Pulmonary artery endothelial cell (primary cell): ENCODE measurements around the gene DGKZ. TPM values are rescaled to one million over a fixed set of nuclear protein-coding genes. Genes with fewer than 3 reads are reported as not detected.

Experiments
- DNase-seq: peaks from one replicate; pipeline ENCODE4 v3.0.0-alpha.2; 2011; ENCODE audit warnings: low read depth, low spot score
- total RNA-seq: library from RNA; depleted of rRNA; stranded (reverse); fragments of >200 nt; gene quantifications from 2 replicates; pipeline ENCODE4 v1.2.3, GENCODE V29; 2014

DGKZ gene
- total RNA-seq, 1 donor from 2014 or later, result 63.3 TPM

DNA sequence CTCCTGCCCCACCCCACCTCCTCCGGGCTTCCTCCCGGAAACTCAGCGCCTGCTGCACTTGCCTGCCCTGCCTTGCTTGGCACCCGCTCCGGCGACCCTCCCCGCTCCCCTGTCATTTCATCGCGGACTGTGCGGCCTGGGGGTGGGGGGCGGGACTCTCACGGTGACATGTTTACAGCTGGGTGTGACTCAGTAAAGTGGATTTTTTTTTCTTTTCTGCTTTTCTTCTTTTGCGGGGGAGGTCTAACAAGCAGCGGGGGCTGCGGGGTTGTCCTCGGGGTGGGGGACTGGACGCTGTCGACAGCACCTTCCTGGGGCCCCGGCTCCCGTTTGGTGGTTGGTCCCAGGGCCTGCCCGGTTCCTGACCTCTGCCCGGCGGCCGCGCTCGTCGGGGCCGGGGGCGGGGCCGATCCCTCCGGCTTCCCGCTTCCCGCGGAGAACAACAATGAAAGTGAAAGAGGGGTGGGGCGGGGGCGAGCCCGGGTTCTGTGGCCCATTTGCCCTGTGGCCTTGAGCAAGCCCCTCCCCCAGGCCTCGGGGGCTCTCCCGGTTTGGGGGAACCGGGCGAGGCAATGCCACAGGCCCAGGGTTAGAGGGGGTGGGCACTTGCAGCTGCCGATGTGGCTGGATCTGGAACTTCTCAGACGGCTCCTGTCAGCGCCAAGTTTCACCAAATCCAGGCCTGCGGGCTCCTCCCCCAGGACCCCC, 33.2 kb downstream of the DGKZ start:
- DNase-seq, result no peak

DNA sequence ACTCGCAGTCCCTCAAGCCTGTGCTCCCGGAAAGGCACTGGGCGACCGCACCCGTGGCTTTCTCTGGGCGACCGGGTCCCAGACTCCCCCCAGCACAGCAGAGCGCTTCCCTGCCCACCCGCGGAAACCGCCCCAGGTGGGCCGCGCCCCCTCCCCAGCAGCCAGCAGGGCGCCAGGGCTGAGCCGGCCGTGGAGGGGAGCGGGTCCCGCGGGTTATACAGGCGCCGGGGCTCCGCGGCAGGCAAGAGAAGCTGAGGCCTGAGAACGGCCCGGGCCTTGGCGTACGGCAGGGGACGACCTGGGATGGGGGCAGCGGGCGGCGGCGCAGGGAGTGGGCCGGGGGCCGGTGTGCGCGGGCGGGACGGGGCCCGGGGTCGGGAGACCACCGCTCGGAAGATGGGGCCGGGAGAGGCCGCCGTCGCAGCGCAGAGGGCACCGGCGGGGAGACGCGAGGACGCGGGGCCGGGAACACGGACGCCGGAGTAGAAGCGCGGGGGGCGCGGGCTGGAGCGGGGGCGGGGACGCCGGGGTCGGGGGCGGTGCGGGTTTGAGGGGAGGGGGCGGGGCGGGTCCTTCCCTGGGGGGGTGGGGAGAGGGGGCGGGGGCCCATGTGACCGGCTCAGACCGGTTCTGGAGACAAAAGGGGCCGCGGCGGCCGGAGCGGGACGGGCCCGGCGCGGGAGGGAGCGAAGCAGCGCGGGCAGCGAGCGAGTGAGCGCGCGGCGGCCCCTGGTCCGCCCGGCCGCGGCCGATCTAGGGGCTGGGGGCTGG, 34.0 kb downstream of the DGKZ start, which contains the start of gene MDK:
Gene MDK (plus strand): TSS at position 622 of the 771 bp plus-strand sequence. CDS start 389 bp downstream, outside the sequence.
- DNase-seq, result no peak

DNA sequence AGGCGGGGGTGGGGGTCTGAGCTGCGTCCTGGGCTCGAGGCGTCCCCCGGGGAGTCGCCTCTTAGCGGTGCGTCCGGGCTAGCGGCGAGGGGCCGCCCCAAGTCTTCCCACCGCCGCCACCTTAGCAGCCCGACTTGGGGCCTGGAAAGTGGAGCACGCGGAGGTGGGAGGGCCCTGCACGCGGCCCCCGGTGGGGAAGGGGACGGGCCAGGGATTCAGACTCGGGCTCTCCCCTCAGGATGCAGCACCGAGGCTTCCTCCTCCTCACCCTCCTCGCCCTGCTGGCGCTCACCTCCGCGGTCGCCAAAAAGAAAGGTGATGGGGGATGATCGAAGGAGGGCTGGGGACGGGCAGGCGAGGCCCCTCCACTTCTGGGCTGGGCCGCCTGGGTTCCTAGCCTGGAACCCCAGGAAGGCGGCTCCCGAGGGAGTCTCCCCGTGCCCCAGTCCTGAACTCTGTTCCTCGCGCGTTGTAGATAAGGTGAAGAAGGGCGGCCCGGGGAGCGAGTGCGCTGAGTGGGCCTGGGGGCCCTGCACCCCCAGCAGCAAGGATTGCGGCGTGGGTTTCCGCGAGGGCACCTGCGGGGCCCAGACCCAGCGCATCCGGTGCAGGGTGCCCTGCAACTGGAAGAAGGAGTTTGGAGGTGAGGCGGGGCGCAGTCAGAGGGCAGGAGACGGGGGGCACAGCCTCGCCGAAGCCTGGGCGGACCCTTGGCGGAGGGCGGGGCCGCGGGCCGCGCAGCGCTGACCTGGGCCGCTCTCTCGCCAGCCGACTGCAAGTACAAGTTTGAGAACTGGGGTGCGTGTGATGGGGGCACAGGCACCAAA, 34.8 kb downstream of the DGKZ start:
- DNase-seq, result no peak

DNA sequence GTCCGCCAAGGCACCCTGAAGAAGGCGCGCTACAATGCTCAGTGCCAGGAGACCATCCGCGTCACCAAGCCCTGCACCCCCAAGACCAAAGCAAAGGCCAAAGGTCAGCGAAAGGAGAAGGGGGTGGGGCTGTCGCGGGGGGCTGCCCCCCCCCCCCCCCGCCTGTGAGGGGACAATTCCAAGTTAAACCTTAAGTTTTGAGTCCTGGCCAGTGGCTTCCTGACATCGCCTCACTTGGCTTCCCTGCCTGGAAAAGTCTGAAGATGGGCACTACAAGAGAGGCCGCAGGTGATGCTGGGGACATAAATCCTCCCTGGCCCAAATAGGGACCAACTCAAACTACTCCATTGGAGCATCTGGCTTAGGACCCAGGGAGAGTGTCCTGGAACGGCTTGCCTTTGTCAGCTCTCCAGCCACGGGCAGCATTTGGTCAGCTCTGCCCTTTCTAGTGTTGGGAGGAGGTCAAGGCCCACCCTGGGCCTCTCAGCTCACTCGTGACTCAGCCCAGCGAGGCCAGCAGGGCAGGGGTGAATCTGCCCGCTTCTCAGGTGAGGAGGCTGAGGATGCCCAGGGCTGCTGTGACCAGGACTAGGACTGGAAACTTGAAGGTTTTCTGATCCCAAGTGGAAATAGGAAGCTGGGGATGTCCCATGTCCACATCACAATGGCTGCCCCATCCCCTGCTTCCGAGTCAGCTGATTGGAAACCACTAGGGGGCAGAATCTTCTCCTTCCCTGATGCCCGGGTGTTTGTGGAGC, 35.6 kb downstream of the DGKZ start:
- no peak for DNase-seq

DNA sequence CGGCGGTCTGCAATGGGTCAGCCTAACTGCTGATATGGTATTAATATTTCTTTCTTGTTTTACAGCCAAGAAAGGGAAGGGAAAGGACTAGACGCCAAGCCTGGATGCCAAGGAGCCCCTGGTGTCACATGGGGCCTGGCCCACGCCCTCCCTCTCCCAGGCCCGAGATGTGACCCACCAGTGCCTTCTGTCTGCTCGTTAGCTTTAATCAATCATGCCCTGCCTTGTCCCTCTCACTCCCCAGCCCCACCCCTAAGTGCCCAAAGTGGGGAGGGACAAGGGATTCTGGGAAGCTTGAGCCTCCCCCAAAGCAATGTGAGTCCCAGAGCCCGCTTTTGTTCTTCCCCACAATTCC, 36.1 kb downstream of the DGKZ start:
- no peak for DNase-seq

DNA sequence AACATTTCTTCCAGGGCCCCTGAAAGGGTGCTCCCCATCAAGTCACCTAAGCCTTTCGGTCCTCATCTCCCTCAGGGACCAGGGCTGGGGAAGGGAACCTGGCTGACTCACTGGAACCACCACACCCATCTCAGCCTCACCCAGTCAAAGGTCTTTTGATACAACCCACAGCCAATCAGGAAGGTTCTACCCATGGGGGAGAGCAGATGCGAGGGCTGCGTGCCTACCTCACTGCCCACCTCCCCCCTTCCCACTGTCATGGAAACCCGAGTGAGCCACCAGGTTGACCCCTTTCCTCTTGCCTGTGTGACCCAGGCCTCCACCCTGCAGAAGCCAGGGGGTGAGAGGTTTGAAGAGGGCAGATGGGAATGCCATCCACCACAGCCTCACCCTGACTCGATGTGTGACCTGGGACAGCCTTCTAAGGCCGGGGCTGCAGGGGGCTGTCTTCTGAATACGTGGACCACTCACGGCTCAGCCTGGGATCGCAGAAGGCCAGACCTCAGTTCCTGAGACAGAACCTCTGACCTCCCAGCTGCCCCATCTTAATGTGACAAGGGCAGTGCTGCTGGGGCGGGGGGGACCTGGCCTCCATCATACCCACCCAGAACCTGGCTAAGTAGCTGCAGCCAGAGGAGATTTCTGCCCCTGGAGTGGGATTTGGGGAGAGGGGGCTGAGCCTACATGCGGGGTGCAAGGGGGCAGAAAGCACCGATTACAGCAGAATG, 36.9 kb downstream of the DGKZ start:
- no peak for DNase-seq

DNA sequence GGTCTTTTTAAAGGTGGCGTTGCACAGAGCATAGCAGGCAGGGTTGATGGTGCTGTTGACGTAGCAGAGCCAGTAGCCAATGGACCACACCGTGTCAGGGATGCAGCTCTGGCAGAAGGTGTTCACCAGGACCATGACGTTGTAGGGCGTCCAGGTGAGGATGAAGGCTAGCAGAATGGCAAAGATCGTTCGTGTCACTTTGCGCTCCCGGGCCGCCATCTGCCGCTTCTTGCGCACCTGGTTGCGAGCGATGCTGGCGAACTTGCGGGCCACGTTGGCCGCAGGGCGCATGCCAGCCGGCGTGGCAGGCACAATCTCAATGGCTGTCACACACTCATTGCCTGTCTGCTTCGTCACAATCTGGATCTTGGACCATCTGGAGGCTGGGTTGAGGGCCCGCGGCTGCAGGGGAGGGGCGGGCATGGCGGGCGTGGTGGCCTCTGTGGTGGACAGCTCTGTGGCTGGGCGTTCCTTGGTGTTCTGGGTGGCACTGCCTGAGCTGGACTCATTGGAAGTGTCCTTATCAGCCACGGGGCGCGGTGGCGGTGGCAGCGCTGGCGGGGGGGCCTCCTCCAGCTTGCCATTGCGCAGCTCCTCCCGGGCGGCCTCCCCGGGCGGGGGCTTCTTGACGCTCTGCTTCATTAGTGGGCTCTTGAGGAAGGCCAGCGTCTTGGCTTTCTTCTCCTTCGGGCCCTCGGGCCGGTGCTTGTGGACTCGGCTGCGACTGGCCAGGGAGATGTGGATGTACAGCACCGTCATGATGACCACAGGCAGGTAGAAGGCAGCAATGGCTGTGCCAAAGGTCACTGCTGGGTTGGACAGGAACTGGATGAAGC, 38.1 kb downstream of the DGKZ start:
- no peak for DNase-seq

DNA sequence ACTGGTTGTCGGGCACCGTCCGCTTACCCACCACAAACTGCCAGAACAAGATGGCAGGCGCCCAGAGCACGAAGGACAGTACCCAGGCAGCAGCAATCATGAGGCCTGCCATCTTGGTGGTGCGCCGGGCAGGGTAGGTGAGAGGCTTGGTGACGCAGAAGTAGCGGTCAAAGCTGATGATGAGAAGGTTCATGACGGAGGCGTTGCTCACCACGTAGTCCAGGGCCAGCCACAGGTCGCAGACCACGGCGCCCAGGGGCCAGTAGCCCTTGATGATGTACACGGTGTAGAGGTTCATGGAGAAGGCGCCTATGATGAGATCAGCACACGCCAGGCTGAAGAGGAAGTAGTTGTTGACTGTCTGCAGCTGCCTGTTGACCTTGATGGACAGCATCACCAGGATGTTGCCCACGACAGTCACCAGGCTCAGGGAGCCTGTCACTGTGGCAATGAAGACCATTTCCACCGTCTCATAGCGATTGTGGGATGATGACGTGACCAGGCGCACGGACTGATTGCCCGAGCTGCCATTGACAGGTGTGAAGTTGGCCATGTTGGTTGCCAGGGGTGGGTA, 38.8 kb downstream of the DGKZ start:
- no peak for DNase-seq

DNA sequence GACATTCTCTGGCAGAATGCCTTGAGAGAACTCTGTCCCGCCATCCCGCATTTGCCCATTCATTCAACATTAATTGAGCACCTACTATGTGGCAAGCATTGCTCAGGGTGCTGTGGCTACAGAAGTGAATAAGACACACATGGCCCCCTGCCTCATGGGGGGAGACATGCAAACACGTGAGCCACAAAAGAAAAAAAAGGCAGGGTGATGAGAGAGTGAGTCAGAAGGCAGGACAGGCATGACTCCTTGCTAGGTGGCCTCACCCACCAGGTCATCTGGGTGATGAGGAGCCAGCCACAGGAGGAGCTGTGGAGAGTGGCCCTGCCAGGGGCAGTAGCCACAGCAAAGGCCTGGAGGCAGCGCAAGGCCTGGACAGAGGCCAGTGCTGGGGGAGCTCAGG, 39.4 kb downstream of the DGKZ start:
- DNase-seq, result no peak

DNA sequence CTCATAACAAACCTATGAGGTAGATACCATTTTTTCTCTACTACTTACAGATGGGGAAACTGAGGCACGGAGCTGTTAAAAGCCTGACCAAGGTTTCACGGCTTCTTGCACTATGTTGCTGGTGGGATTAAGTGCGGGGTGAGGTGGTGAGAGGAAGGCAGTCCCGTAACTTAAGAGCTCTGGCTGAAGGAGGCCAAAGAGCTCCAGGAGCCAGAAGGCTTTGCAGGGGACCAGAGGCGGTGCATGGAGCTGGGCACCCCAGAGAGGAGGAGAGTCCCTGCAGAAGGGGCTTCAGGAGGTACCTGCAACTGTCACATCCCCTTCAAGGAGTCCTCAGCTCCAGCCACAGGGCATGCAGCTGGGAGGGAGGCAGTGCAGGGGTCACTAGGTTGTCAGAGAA, 40.2 kb downstream of the DGKZ start:
- DNase-seq, result no peak

DNA sequence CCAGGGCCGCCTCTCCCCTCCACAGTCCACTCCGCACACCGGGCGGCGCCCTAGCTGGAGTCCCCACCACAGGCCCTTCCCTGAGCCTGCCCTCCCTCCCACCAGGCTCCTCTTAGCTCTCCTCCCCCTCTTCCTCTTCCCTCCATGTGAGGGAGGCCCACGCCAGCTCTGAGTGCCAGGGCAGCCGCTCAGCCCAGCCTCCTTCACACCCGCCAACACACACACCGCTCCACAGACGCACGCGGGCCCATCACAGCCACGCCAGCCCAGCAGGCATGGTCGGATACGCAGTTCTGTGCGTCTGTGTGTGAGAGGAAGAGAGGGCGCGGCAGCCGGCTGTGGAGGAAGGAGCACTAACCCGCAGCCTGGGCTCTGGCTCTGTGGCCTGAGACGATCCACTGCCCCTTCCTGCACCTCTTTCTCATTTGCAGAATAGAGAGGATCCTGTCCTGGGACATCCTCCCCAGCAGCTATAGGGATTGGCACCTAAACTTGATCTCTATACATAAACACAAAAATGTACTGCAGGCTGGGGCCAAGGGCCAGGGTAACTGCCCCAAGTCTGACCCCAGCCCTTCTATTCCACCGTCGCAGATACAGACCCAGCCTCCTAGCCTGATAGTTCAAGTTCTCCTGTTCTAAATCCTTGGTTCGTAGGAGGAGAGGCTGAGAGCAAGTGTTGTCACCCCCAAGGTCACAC, 40.8 kb downstream of the DGKZ start:
- no peak for DNase-seq

DNA sequence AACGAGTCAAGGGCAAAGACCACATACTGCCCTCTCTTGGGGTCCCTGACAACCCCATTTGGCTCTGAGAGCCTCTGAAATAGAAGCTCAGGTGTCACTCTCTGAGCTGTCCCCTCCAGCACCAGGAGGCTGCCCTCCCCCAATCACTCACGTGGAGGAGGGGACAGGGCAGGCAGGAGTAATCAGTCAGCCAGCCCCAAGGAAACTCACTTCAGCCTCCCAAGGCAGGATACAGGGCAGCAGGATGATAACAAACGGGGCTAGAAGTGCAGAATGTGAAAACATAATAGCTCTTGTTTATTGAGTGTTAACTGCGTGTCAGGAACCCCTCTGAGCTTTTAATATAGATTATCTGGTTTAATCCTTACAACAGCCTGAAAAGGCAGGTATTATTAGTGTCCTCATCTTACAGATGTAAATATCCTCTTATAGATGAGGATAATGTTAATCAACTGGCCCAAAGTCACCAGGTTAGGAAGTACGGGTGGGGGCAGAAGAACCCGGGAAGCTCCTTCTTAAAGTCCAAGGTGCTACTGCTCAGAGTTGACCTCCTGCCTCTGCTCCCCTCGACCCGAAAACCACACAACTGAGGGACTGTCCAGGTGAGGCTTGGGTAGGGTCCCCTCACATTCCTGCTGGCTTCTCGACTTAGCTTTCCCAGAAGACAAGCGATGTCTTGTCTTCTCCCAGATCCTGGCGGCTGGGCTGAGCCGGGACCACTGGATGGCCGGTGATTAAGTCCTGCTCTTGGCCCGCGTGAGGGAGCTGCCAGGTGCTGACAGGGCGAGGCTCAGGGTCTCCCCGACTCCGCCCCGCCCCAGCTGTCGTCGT, 41.6 kb downstream of the DGKZ start:
- no peak for DNase-seq

DNA sequence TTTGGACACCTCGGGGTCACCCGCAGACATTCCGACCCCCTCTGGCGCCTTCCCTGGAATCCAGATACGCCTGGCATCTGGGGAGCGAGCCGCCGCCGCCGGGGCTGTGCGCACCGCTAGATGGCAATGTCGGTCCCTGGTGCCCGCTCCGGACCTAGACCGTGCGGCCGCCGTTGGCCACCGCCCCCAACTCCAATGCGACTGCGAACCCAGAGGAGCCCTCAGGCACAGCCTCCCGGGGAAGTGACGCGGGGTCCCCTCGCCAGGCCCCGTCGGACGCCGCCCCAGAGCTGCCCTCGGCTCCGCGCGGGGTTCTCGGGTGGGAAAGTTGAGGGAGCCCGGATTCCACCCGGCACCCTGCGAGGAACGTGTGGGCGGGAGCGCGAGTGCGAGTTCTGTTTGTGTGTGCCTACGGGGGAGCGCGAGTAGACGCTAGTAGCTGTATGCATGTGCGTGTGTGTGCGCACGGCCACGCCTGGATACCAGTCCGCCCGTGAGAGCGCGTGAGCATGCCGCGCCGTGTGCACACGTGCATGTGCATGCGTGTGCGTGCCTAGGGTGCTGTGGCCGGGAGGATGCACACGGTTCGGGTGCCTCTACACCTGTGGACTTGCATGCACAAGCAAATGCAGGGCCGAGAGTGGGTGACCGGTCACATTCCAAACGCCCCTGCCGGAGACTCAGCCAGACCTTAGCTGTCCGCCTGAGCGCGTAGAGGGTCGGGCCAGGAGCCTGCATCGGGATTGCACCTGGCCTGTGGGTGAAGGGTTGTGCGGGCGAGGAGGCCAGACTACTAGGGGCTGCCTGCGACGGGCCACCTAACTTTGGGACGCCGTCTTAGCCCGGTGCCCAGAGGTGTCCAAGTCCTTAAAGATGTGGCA, 42.4 kb downstream of the DGKZ start:
- DNase-seq, result no peak

DNA sequence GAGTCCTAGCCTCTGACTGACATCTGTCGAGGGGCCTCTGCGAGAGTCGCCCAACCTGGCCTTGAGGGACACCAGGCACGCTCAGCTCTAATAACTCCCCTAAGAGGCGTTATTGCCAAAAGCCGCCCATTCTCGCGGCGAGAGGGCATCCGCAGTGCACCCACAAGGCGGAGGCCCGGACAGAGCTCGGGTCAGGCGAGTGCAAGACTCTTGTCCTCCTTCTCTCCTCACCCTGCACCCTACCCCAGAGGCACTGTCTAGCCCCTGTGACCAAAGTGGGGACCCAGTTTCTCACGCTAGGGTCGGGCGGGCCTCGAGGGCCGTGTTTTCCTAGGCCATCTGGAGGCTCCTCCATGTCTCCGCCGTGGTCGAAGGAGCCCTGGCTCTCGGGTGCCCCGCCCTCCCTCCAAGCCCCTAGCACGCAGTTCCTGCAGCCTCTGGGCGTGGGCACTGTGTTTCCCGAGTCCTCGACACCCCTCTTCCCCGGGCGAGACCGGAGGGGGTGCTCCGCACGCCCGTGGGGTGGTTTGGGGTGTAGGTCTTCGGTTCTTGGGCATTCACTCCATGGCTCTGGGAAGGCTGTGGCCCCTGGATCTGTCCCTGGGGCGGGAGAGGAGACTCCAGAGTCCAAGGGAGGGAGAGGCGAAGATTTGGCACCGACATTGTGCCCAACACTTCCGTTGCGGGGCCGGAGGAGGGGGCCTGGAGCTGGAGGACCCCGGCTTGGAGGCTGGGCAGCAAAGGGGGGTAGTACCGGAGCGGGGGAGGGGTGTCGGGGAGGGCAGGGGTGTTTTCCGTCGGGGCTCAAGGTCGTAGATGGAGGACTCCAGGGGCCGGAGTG, 43.3 kb downstream of the DGKZ start:
- DNase-seq, result no peak

DNA sequence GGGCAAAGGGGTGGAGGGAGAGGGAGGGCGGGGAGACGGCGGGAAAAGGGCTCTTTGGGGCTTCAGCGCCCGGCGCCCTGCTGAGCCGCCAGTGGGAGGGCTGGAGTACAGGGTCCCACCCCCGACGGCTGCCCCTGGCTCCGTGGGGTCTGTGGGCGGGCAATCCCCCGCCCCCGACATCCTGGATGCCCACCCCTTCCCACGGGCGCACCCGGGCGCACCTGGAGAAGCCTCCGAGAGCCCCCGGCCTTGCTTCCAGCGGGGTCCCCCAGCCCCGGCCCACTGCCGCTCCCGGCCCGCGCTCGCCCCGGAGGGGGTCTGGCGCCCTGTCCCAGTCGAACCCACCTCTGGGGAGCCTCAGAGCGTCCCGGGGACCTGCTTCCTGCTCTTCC, 43.9 kb downstream of the DGKZ start:
- DNase-seq, result no peak
